DOHH2 (cell line): ENCODE measurements around the gene UMAD1.

Source experiments
- EZH2phosphoT487 ChIP-seq: fragments of 200-600 bp; sonication (generic); IDR thresholded peaks from 2 replicates; pipeline ENCODE4 v1.6.1; 2017; ENCODE audit warnings: borderline replicate concordance, mild to moderate bottlenecking, antibody characterized with exemption, low read length, moderate library complexity, mixed read lengths
- TF ChIP-seq, protein P1 (sequence below): fragments of 200-600 bp; sonication (generic); IDR thresholded peaks from one replicate; pipeline ENCODE4 v1.5.1; 2014; ENCODE audit warnings: antibody characterized with exemption, mild to moderate bottlenecking, low read depth, low read length; ENCODE audit not compliant: poor library complexity, severe bottlenecking

- no peak for TF ChIP-seq EZH2phosphoT487
- TF ChIP-seq, protein P1, sequence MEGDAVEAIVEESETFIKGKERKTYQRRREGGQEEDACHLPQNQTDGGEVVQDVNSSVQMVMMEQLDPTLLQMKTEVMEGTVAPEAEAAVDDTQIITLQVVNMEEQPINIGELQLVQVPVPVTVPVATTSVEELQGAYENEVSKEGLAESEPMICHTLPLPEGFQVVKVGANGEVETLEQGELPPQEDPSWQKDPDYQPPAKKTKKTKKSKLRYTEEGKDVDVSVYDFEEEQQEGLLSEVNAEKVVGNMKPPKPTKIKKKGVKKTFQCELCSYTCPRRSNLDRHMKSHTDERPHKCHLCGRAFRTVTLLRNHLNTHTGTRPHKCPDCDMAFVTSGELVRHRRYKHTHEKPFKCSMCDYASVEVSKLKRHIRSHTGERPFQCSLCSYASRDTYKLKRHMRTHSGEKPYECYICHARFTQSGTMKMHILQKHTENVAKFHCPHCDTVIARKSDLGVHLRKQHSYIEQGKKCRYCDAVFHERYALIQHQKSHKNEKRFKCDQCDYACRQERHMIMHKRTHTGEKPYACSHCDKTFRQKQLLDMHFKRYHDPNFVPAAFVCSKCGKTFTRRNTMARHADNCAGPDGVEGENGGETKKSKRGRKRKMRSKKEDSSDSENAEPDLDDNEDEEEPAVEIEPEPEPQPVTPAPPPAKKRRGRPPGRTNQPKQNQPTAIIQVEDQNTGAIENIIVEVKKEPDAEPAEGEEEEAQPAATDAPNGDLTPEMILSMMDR = no peak
Measured at GRCh38 chr7:7912937-7913336, 272.4 kb downstream of the UMAD1 start.
